Neural progenitor cell (in vitro differentiated cells): ENCODE data around the gene BDKRB2.

ENCODE experiments used
- CTCF ChIP-seq: fragments of 200-600 bp; sonication (generic); IDR thresholded peaks from 2 replicates; pipeline ENCODE4 v1.5.1; 2017; ENCODE audit warnings: antibody characterized with exemption, mild to moderate bottlenecking
- EZH2 ChIP-seq: fragments of 200-600 bp; sonication (generic); IDR thresholded peaks from 2 replicates; pipeline ENCODE4 v1.6.1; 2017; ENCODE audit warnings: antibody characterized with exemption, mild to moderate bottlenecking, moderate library complexity
- EZH2phosphoT487 ChIP-seq: fragments of 200-600 bp; sonication (generic); IDR thresholded peaks from 2 replicates; pipeline ENCODE4 v1.6.1; 2017; ENCODE audit warnings: antibody characterized with exemption

GRCh38 chr14:96189281-96189711 is 15.3 kb upstream of the BDKRB2 start:
- no peak for TF ChIP-seq CTCF
- TF ChIP-seq EZH2, result no peak
- TF ChIP-seq EZH2phosphoT487, result no peak
